Measurements from ENCODE around the gene CYTH1.

DNA sequence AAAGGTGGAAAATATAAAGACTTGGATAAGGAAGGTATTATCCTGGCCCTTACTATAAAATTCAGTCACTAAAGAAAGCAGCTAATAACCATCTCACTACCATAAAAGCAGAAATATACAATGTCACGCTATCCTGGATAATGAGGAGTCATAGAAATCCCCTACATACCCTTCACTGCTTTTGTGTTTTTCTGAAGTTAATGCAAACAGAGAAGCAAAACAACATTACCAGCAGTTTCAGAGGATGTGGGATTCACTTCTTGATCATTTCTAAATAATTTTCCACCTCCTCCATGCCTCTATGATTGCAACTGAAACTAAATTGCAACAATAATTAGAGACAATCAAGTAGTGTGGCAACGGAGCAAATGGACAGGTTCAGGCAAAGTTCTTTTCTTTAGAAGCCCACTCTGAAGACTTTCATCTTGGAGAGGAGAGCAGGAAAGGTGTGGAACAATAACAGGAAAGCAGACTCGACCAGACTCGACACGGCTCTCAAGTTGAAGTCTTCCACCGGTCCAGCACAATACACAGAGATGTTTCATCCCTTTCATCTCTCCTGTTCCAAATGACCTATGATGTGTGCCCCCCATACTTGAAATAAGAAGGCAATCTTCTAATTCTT lies 10.2 kb downstream of the CYTH1 start:
- TF ChIP-seq POLR2A (IDR thresholded peaks at IDR 0.05) (no peak), CTCF (IDR thresholded peaks at IDR 0.05) (no peak)

Measured in adrenal gland (tissue), 5 donors.